GM21529 (cell line): ENCODE results near the gene FAM98C.

Experiments
- ATAC-seq: cut with Tn5 transposase; IDR thresholded peaks from one replicate; pipeline ENCODE4 v1.9.1; 2021; ENCODE audit not compliant: unreplicated experiment

The FAM98C gene

GRCh38 chr19:38452430-38453366, 49.8 kb downstream of the FAM98C start:
- no peak for ATAC-seq

GRCh38 chr19:38453596-38453995, 50.7 kb downstream of the FAM98C start:
- no peak for ATAC-seq

- no peak for ATAC-seq
These were observed 52.1 kb downstream of the FAM98C start for GRCh38 chr19:38455031-38455430.

GRCh38 chr19:38457202-38457601, 54.3 kb downstream of the FAM98C start:
- ATAC-seq = no peak

- no peak for ATAC-seq
These were observed 55.0 kb downstream of the FAM98C start for GRCh38 chr19:38457690-38458405.
